PC-9 (cell line): ENCODE results near the gene VAPB.
"Not testable (repeated sequence)": the region's sequence is repeated elsewhere in the genome, so short reads cannot be mapped to it uniquely, and the experiment has no call there.

Experiments
- EZH2 ChIP-seq: fragments of 200-600 bp; sonication (generic); IDR thresholded peaks from 2 replicates; pipeline ENCODE4 v1.8.0; 2017; ENCODE audit warnings: antibody characterized with exemption, low read depth
- TF ChIP-seq, protein P1 (sequence below): fragments of 200-600 bp; sonication (generic); conservative IDR thresholded peaks from 2 replicates; pipeline ENCODE4 v1.6.1; 2017; ENCODE audit warnings: mixed run types, antibody characterized with exemption, mild to moderate bottlenecking, moderate library complexity

DNA sequence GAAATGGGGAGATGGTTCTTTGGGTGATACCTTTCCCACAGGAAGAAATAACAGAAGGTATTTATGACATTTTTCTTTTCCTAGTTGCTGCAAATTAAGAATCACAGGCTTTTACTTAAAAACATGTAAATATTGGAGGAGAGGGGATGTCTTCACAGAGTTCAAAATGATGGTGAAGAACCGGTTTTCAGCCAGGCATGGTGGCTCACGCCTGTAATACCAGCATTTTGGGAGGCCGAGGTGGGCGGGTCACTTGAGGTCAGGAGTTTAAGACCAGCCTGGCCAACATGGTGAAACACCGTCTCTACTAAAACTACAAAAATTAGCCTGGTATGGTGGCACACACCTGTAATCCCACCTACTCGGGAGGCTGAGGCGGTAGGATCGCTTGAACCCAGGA, 15.7 kb upstream of the VAPB start:
- TF ChIP-seq, protein P1, sequence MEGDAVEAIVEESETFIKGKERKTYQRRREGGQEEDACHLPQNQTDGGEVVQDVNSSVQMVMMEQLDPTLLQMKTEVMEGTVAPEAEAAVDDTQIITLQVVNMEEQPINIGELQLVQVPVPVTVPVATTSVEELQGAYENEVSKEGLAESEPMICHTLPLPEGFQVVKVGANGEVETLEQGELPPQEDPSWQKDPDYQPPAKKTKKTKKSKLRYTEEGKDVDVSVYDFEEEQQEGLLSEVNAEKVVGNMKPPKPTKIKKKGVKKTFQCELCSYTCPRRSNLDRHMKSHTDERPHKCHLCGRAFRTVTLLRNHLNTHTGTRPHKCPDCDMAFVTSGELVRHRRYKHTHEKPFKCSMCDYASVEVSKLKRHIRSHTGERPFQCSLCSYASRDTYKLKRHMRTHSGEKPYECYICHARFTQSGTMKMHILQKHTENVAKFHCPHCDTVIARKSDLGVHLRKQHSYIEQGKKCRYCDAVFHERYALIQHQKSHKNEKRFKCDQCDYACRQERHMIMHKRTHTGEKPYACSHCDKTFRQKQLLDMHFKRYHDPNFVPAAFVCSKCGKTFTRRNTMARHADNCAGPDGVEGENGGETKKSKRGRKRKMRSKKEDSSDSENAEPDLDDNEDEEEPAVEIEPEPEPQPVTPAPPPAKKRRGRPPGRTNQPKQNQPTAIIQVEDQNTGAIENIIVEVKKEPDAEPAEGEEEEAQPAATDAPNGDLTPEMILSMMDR: not testable (repeated sequence)
- not testable (repeated sequence) for TF ChIP-seq EZH2
